HS-5 (cell line): ENCODE data around the gene SASH1.

Experiments used
- DNase-seq: peaks from one replicate; pipeline ENCODE4 v3.0.0-alpha.2; 2012; ENCODE audit warnings: low read depth

Gene SASH1

DNA sequence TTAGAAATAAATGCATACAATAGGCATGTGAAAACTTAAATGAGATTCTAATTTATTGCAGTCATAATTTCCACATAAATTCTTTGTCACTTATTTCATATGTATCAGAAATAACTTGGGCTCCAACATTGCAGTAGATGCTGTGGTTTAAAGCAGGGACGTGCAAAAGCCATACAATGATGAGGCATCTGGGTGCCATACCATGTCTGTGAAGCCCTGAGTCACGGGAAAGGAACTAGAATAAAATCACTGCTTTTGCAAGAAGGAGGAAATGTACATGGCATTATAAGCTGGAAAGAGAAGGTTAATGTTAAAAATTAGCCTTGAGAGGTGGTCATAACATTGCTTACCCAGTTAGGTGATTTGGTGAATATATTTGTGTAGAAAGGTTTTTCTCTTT is 180.4 kb downstream of the SASH1 start:
- peak; percentile 94 for DNase-seq

DNA sequence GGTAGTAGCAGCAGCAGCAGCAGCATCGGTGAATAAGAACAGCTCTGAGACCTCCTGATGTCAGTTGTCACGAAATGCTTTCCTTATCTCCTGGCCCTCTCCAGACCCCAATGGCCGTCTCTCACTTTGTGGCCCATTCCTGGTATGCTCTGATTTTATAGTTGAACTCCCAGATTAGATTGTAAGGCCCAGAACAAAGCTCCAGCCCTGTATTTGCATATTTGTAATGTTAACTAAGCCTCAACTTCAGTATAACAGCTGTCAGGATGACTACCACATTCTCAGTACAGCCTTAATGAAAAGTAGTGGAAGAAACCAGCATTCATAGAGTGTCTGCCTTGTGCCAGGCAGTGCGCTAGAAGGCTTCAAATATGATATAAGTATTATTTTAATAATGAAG is 180.9 kb downstream of the SASH1 start:
- no peak for DNase-seq

- no peak for DNase-seq
Measured at GRCh38 chr6:148524471-148524882, 181.8 kb downstream of the SASH1 start.

GRCh38 chr6:148524976-148525375 is 182.3 kb downstream of the SASH1 start:
- DNase-seq, result peak; percentile 81

DNA sequence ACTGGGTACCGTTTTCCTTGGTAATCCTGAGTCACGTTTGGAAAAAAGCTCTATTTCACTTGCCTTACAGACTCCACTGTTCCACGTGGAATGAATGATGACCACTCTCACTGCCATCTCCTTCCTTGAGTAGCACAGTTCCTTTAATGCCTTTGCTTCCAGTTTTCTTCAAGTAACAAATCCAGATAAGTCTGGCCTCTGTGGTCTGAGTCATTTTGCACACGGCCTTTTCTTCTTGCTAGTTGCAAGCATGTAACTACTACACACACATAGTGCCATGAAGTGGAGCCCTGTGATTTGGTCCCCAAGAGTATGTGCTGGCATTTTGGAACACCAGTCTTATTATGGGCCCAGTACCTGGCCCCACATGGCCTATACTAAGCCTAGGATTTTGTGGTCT is 182.8 kb downstream of the SASH1 start:
- no peak for DNase-seq

GRCh38 chr6:148526145-148526544 is 183.5 kb downstream of the SASH1 start:
- DNase-seq, result no peak

GRCh38 chr6:148528292-148528691 is 185.7 kb downstream of the SASH1 start:
- no peak for DNase-seq

- DNase-seq, result no peak
Measured at GRCh38 chr6:148529010-148529409, 186.4 kb downstream of the SASH1 start.

- DNase-seq, result no peak
Measured at GRCh38 chr6:148530394-148530953, 187.8 kb downstream of the SASH1 start.

- DNase-seq, result no peak
Measured at GRCh38 chr6:148530976-148531375, 188.3 kb downstream of the SASH1 start.

GRCh38 chr6:148532698-148533097 is 190.1 kb downstream of the SASH1 start:
- no peak for DNase-seq

- DNase-seq, result no peak
Measured at GRCh38 chr6:148533309-148534107, 190.9 kb downstream of the SASH1 start.

DNA sequence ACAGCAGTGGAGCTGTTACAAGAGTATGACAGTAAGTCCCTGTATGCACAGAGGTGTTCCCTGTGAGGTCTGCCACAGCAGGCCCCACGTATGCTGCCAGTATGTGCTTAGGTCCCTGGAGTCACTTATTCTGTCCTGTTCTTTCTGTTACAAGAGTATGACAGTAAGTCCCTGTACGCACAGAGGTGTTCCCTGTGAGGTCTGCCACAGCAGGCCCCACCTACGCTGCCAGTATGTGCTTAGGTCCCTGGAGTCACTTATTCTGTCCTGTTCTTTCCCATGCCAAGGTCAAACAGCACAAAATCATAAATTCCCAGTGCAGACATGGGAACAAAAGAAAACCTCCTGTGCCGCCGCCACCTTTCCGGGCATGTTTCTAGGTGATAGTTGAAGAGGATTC is 192.2 kb downstream of the SASH1 start:
- no peak for DNase-seq

- DNase-seq, result no peak
Measured at GRCh38 chr6:148535381-148535780, 192.7 kb downstream of the SASH1 start.

DNA sequence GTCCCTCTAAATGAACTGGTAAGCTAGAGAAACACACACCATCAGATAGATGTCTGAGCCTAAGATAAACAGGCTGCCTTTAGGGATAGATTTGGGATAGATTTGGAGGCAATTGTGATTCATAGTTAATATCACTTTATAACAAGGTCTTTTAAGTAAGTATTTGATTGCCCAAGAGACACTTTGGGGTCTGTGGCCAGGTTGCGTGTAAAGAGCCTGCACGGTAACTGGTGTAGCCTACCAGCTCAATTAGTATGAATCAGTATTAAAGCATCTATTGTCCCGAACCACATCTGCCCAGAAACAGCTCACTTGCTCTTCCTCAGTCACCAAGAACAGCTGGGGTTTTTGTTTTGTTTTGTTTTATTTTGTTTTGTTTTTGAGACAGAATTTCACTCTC is 193.3 kb downstream of the SASH1 start:
- DNase-seq, result no peak

- DNase-seq, result no peak
Measured at GRCh38 chr6:148538261-148539190, 195.9 kb downstream of the SASH1 start.

DNA sequence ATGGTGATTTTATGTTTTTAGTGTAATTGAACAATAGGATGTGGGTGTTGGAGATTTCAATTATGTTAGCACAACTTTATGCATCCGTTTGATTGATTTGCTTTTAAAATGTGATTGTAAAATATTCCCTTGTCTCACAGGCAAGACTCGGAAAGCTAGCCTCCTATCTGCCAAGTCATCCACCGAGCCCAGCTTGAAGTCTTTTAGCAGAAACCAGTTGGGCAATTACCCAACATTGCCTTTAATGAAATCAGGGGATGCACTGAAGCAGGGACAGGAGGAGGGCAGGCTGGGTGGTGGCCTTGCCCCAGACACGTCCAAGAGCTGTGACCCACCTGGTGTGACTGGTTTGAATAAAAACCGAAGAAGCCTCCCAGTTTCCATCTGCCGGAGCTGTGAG is 200.9 kb downstream of the SASH1 start:
- no peak for DNase-seq

- no peak for DNase-seq
Measured at GRCh38 chr6:148544421-148544820, 201.8 kb downstream of the SASH1 start.

- DNase-seq, result no peak
Measured at GRCh38 chr6:148545901-148546300, 203.3 kb downstream of the SASH1 start.

- no peak for DNase-seq
Measured at GRCh38 chr6:148547110-148547509, 204.5 kb downstream of the SASH1 start.

DNA sequence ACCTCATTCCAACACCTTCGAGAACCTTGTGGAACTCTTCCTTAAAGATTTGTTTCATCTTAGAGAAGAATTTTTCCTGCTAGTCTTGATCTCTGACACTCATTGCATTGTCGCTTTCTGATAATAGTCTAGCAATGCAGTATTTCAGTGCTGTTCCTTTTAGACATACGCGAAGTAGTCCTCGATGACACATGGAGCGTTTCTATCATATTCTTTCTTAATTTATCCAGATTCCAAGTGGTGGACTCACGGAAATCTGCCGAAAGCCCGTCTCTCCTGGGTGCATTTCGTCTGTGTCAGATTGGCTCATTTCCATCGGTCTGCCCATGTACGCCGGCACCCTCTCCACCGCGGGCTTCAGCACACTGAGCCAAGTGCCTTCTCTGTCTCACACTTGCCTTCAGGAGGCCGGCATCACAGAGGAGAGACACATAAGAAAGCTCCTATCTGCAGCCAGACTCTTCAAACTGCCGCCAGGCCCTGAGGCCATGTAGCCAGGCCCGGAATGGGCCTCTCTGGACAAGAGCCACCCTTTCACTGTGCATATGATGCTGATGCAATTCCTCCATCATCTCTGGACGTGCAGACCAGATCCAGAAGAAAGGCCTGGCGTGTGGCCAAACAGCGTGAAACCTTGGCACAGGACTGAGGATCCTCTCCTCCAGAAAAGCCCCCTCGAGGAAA is 205.6 kb downstream of the SASH1 start:
- no peak for DNase-seq

DNA sequence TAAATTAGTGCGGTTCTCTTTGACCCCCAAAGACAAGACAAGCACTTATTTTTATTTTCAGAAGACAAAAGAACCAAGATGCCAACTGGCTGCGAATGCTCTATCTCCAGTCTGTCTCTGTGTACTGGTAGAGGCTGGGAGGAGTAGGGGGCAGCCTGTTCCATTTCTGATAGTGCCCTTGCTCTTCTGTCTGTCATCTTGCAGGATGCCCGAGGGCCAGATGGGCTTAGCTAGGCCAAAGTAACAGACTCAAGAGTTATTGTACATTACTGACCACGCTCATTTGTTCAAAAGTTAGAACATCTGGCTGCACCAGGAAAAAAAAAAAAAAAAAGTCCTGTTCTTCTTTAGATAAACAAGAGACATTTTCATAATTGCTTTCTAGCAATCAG is 206.1 kb downstream of the SASH1 start:
- no peak for DNase-seq
